Measurements from ENCODE around the gene FDXR.
"Not testable (repeated sequence)": the region's sequence is repeated elsewhere in the genome, so short reads cannot be mapped to it uniquely, and the experiment has no call there.

Gene FDXR

DNA sequence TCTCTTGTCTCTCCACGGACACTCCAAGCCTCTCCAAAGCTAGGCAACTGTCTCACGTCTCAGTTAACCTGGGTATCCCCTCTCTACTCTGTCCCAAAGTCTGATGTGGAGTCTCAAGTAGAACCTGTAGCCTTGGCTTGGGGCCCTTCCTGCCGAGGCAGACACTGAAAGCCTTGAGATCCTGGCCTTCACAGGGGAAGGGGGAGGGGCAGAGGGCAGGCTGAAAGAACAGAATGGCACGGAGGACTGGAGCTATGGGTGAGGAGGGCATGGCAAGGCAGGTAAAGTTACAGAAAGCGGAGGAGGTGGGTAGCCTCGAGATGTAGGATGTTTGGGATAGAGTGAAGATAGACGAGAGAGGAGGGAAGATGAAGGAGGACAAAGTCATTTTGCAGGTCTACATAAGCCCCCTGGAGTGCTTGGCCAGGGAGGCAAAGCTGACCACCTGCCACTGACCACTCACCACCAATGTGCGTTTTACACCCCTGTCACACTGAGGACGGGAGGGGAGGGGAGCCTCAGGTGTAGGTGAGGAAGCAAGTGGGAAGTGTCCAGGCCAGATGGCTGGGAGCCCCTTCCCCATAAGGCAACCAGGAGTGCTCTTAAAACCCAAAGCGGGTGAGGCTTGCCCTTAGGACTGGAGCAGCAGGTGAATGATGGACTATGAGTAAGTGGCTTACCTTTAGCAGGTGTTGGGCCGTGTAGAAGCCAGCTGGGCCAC lies 1.3 kb downstream of the FDXR start:
- DNase-seq, result no peak

GRCh38 chr17:74870512-74870911 lies 2.3 kb downstream of the FDXR start:
- DNase-seq, result no peak

GRCh38 chr17:74870028-74870427 lies 2.8 kb downstream of the FDXR start:
- not testable (repeated sequence) for DNase-seq

DNA sequence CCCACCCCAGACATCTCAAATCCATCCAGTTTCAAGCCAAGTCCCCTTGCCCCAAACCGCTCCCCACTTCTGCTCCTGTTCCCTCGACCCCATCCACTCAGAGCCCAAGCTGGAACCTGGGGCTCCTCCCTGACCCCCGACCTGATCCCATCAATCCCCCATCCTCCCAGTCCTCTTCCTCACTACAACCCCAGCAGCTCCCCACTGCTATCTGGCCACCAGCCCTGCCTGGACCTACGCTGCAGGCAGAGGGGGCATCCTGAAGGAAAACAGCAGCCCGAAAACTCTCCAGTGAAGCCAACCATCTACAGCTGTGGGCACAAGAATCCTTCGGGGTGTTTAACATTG lies 3.9 kb downstream of the FDXR start:
- DNase-seq, result no peak

DNA sequence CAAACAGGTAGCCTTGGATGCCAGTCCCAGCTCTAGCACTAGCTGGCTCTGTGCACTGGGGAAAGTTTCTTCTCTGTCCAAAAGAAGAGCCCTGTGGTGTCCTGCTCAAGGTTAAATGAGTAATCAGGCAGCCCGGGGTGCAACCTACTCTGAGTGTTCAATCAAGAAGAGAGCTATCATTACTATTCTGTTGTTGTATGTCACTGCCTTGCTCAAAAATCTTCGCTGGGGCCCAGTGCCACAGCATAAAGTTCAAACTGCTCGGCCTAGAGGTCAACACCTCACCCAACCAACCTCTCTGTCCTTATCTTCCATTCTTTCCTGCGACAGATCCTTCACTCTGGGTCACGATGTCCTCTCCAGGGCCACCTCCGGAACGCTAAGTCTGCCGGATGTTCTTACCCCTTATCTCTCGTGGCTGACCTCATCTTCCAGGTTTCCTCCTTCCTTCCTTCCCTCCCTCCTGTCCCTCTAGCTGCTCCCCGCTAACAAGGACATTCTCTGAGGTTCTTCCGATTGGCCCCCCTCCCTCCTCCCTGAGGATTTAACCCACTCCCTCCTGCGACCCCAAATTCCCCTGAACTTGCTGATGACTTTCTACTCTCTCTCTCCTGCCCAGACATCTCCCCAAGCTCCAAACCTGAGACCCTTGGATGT lies 4.4 kb downstream of the FDXR start:
- no peak for DNase-seq

DNA sequence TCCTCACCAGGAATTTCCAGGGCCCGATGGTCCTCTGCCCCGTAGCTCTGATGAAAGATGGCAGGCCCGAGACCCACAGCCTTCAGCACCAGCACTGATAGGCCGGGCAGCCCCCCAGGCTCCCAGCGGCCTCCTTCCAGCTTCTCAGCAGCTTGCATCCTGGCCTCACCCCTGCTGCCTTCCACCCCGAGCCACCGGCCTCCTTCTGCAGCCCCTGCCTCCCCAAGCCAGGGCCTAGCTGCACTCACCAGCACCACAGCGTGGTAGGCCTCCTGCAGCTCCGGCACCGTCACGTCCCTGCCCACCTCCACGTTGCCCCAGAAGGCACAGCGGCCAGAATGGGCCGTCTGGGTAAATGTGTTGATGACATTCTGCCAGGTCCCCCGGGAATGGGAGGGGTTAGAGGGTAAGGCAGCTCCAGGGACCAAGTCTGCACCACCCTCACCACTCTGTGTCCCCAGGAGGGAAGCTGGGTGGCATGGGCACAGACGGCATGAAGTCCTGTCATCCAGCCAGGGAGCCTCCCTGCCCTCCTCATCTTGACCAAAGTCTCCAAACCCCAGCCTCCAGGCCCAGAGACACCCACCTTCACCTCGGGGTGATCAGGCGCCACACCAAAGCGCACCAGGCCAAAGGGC lies 6.5 kb downstream of the FDXR start:
- DNase-seq, result no peak

DNA sequence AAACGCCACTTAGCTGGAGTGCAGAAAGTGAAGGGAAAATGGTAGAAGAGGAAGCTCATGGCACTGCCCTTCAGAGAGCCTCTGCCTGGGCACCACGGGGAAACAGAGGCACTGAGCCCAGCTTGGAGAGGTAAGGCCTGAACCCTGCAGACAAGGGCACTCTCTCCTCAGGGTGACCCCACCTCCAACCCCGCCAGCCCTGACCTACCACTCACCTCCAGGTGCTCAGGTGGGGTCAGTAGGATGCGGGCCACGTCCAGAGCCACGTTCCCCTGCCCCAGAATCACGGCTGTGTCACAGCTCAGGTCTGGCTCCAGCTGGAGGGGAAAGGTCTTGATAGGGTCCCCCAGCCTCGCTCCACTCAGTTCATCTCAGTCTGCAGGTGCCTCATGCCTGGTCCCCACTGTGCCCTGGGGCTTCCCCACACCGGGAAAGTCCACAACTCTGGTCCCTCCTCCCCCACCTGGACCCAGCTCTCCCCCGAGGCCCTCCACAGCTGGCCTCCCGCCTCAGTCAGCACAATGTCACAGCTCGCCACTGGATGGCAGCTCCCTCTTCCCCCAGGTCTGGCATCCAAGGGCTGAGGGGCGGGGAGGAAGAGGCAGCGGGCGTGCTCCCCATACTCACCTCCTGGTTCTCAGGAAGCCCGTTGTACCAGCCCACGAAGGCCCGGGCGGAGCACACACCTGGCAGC lies 7.1 kb downstream of the FDXR start:
- DNase-seq, result no peak

- peak; percentile 88 for DNase-seq
Measured at GRCh38 chr17:74864866-74865395, 7.9 kb downstream of the FDXR start.

DNA sequence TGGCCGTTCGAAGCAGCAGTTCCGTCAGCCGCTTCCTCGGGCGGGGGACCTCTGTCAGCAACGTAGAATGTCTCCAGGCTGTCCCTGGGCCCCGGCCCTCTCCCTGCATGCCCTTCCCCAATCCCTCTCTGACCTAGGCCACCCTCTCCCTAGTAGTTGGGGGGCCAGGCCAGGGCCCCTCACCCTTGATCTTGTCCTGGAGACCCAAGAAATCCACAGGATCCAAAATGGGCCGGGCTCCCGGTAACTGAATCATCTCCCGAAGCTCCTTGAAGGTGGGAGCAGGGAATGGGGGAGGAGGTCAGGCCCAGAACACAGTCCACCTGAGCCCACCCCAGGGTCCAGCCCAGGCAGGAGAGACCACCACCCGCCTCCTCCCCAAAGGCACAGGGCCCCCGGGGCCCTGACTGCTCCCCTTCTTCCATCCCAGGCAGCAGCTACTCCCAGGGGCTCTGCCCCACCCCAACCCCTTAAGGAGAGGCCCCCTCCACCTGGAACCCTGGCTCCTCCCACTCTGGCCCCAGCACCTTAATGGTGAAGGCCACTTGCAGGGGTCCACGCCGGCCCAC lies 8.4 kb downstream of the FDXR start:
- no peak for DNase-seq

DNA sequence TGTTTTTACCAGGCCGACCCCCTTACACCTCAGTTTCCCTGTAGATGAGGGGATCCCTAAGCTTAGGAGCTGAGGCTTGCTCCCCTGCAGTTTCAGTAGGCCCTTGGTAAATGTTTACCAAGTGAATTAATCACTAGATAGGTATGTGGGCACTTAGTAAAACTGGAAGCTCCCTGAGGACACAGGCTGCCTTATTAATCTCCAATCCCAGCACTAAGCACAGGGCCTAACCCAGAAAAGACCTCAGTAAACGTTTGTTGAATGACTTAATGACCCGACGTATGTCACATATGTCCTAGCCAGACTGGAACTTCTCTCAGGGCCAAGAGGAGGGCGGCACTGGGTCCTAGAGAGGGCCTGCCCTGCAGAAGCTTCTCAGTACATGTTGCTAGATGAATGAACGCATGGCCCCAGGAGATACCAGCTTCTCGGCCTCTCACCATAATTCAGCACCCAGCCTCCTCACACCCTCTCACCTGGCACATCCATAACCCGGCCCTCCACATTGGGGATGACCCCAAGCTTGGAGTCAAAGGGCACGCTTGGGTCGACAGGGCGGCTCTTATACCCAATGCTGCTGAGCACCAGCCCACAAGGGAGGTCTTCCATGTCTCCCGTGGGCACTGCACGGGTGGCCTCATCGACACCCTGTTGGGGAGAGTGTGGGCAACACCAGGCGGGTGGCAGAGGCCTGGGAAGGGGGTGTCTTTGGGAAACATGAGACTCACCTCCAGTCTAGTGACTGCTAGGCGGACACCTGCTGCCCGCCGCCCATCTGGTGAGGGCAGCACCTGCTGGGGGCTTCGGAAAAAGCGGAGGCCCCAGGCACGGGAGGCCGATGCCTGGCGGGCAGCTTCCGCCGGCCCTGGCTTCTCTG lies 9.1 kb downstream of the FDXR start:
- no peak for DNase-seq

DNA sequence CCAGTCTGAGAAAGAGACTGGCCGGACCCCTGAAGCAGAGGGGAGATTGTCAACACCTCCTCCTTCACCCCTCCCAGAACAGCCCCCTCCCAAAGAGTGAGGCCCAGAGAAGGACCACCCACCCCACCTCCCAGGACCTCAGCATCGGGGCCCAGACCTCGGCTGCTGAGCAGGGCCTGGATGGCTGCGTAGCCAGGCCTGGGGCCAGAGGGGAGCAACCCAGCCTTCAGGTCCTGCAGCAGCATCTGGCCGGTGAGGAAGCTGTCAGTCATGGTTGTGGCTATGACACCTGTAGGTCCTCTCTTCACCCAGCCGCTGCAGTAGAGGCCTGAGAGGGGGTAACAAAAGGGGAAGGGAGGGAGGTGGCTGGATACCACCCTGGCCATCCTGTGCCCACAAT lies 9.9 kb downstream of the FDXR start:
- DNase-seq, result no peak

DNA sequence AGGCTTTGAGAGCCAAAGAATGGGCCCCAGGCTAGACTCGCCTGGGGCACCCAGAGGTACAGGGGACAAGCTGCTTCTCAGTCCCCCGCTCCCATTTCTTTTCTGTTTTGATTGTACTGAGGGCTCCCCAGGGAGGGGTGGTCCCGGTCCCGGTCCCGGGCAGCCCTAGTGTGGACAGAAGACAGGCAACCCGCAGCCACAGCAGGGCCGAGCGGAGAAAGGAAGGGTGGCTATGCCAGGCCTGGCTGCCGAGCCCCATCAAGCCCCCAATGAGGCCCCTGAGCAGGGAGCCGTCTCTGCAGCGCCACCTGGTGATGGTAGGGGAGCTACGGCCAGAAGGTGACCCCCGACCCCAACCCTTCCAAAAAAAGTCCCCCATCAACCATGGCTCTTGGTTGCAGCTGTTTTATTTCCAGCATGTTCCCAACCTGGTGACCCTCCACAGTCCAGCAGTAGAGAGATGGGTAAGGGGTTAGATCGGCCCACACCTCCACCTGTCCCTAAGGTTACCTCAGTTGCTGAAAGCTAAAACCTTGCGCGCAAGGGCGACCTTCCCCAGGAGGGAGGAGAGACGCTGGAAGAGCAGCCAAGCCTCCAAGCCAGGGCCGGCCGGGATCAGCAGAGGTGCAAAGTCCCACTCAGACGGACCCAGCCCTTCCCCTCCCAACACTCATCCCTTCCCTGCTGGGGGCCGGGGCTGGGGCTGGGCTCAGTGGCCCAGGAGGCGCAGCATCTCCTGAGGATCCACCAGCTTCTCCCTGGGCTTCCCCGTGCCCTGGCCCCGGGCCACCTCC lies 10.5 kb downstream of the FDXR start:
- DNase-seq, result peak; percentile 83

DNA sequence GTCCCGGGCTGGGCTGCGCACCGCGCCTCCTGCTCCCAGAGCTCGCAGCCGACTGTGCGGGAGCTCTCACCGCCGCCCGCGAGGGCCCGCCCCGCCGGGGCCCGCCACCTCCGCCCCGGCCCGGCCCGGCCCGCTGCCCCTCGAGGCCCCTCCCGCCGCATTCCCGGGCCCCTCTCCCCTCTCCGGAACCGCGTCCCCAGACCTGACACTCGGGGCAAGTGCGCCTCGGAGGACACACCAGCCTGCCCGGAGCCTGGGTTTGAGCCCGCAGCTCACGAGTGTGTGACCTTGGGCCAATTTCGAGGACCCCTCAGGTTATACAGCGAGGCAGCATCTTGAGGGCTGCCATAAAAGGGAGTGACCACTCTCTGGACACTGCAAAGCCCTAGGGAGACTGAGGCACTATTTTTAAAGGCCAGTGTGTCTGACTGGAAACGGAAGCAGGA lies 11.1 kb downstream of the FDXR start:
- no peak for DNase-seq

DNA sequence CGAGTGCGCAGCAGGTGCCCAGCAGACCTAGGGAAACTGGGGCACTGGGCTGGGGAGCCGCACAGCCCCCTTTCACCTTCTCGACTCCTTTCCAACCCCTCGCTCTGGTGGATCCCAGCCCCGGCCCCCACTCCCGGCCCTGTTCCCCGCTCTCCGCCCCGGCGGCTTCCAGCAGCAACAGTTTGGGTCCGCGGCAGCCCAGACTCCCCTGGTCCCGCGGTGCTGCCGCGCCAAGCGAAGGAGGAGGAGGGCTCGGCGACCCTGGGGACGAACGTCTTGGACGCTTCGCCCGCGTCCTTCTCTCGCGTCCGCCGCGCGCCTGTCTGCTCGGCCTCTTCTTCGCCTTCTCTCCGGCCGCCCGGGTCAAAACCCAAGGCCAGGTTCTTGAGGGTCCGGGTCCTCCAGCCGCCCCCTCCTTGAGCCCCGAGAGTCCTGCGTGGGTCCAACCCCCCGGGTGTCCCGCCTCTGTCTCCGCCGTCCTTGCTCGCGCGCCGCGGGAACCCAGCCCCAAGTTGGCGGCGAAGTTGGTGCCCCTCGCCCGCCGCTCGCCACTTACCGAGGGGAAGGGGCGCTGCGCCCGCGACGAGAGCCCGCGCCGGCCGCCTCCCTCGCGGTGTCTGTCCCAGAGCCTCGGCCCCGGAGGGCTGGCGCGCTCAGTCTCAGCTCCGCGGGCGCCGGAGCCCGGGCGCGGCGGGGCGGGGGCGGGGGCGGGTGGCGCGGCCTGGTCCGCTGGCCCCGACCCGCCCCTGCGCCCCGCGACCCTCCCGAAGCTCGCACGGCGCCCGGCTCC lies 11.7 kb downstream of the FDXR start:
- no peak for DNase-seq

GRCh38 chr17:74860229-74860871 lies 12.4 kb downstream of the FDXR start:
- DNase-seq, result no peak

DNA sequence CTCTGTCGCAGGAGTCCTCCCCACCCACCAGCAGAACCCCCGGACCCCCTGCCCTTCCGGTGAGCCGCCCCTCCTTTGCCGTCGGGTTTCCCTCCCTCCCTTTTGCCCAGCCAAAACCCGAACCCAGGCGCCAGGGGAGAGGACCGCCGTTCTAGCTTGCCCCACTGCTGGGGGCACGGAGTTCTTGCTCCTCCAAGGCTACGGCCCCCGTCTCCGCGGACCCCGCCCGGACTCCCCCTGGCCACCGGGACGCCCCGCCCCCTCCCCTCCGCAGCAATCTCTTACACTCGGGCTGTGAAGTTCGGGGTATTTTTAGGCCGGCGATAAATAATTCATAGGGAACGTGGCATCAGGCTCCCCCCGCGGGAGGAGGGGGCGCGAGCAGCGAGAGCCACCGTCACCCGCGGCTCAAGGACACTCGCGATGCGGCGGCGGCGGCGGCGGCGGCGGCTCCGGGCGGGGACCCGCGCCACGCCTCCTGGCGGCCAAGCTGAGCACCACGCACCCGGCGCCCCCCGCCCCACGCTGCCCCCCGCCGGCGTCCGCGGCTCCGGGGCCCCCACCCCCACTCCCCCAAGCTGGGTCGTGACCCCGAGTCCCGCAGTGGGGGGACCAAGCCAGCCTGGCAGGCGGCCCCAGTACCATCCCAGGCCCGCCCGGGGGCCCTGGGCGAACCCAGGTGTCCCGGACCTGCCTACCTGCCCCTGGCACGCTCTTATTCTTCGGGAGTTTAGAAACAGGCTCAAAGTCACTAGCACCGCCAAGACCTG lies 13.2 kb downstream of the FDXR start, which contains the start of gene GRIN2C:
Gene GRIN2C (minus strand): TSS at position 427 of the 770 bp plus-strand sequence. CDS start 4,793 bp downstream, outside the sequence.
- no peak for DNase-seq

DNA sequence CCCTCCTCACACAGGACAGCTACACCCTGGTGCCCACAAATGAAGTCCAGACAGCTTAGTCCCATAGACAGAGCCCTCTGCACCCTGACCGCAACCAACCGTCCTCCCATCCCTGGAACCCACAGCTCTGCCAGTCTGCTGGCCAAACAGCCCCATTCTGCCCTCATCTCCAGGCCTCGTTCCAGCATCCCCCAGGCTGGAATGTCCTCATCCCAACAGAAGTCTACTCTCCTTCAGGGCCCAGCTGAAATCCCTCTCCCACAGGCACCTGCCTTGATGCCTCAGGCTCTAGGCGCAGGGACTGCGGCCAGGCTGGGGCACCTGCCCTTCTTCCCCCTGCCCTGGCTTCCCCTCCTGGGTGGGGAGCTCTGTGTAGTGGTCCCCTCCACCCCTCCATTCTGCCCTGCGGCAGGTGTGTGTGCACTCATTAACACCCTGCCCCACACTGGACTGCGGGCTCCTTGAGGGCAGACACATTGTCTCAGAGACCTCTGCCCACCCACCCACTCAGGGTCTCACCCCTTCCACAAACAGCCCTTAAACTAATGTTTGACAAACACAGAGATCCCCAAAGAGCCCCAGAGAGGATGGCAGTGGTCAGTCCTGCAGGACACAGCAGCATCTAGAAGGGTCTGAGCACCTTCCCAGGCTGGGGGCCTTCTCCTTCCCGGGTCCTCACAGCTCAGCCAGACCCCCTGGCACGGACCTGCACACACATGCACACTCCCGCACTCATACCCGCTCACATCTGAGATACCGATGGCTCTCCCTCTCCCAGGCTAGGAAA lies 13.9 kb downstream of the FDXR start:
- no peak for DNase-seq

GRCh38 chr17:74857191-74857590 lies 15.6 kb downstream of the FDXR start:
- DNase-seq, result no peak
